GM18502 (cell line): ENCODE measurements around the gene BTG1.

ENCODE experiments used
- ATAC-seq: cut with Tn5 transposase; IDR thresholded peaks from one replicate; pipeline ENCODE4 v1.9.1; 2021; ENCODE audit warnings: mild to moderate bottlenecking; ENCODE audit not compliant: unreplicated experiment, poor library complexity

Gene BTG1, protein sequence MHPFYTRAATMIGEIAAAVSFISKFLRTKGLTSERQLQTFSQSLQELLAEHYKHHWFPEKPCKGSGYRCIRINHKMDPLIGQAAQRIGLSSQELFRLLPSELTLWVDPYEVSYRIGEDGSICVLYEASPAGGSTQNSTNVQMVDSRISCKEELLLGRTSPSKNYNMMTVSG

DNA sequence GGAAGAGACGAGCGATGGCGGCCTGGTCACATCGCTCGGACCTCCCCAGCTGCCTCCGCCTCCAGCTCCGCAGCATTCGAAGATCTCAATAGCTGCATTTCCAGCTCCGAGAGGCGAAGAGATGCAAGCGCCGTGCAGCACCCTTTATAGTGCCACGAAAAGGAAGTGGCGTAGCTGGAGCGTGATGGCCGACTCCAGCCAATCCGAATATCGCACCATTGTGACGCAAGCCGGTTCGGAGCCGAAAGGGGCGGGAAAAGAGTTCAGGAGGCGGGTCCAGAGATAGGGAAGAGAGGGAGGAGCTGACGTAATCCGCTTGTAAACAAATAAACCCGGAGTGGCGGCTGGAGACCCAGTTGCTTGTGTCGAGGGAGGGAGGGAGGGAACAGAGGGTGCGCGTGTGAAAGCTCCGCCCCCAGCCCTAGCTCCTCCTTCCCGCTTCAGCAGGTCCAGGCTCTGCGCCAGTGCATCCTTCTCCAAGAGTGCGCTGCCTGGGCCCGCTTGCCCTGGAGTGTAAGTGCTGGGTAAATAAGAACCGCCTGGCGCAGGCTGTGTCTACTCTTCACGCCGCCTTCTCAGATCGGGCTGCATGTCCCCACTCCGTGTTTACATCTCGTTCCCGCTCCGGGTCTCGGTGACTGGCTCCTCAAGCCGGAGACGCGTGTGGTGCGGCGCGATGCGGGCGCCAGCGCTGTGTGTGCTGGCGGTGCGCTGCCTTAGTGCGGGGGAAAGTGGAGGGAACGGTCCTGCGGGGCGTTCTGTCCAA, at the start of gene BTG1:
Gene BTG1 (minus strand): TSS at position 116 of the 766 bp plus-strand sequence. CDS start 311 bp downstream, outside the sequence.
- ATAC-seq, result peak; percentile 75

DNA sequence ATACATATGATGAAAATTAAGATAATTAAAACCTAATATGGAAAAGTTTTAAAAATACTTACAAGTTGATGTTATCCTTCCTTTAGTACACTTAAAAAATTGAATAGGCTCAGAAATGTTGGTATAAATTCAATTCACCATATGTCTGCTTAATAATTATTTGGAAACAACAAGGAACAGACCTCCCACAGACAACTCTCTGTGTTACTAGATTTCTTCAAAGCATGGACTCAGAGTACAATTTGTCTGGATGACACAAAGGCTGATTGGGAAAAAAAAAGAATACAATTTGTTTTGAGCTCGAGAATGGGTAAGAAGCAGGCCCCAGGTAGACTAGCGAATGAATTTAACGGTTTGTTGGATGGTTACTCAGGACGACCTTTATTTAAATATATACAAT, 48.9 kb upstream of the BTG1 start:
- ATAC-seq, result no peak

DNA sequence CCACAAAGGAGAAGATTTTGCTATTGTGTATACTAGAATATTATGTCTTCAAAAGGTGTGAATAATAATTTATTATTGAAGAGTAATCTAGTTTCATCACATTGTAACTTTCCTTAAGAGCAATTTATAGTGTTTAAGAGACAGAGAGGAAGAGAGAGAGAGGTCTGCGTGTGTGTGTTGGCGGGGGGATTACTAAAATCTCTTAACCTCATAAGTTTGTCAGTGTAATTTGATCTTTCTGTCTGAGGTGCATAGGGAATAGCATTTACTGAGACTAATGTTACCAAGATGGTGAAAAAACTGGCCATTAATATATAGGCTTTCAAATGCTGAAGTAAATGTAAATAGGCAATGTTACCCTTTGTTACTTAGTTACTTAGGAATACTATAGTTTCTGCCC, 48.2 kb upstream of the BTG1 start:
- no peak for ATAC-seq

DNA sequence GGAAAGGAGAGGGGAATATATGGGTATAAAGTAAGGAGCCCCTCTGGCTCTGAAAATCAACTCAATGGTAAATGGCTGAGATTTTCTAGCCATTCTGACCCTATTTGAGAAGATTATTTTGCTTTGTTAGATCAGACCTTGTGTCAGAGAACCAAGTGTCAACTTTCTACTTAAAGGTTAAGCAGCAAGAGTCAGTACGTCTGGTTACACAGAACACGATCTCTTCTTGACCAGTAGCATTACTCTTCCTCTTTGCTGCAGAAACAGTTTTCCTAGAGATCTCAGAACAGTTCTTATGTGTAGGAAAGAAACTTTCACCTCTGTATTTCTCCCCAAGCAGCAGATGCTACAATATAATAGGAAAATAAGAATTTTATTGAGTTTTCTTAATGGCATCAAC, 47.4 kb upstream of the BTG1 start:
- no peak for ATAC-seq

DNA sequence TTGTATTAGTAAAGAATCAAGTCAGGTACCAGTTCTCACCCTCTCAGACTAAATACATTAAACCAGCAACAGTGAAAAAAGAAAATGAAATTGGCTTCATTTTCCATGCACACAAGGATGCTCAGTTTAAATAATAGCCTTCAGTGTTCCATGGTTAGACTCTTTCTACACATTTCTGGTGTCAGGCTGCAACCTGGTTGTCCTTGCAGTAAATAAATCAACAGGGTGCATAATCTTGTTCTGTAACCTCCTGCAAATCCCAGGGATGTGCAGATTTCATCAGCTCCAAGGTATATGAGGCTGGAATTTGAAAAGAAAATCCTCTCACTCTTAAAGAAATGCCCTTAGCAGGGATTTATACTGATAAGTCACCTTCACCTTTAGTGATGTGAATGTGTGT, 46.7 kb upstream of the BTG1 start:
- ATAC-seq, result no peak

DNA sequence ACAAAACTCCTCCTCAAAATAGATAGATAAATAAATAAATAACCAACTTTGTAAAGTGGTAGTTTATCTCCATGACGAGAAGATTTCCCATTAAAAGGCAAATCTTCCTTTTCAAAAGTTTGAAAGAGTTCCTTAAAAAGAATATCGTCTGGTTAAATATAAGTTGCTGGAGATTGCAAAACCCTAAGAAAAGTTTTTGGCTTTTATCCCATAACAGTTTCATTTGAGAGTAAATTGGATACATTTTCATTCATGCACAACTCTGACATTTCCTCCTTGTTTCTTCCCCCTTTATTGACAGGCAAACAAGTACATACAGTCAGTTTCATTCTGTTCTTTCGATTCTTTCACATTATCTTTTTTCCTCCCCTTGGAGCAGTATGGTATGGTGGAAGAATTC, 45.4 kb upstream of the BTG1 start:
- no peak for ATAC-seq

DNA sequence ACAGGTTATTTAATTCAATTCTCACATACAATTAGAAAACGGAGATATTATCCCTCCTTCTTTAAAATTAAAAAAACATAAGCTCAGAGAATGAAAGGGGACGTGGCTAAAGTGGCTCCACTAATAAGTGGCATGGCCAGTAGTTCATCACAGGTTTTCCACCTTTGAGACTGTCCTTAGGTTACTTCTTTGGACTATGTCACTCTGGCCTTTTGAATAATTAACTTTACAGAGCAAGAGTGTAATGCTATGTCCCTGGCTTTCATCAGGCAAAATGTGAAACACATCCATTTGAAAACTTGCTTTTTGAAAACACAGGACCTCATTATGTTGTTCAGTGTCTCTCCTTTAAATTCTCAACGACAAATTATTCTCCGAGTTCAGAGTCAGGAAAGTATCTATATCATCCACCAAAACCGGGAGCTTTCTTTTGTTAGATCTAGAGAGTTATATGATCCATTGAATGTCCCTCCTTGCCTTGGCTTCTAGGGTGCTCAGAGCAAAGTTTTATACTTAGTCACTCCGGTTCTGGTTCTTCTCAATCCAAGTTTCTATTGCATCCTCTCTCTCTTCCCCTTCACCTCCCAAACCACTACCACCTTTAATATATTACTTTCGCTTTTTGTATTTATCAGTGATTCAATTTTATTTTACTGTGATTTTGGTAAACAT, 43.0 kb upstream of the BTG1 start:
- ATAC-seq, result no peak

DNA sequence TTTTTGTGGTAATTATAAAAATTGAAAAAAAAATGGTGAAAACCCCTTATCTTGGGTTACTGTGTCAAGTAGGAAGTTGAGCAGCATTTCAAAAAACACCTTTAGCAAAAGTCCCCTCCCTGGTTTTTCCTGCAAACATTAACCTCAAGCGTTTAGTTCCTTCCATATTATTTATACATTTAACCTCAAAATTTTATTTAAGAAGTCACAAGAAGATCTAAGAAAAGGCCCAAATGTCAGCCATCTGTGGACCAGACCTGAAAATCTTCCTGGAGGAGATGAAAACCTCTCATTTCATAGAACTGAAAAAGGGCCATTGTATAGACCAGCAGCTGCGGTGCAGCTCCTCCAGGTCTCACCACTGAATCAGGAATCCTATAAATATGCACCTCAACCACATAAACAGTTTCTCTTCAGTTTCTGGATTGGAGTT, 40.4 kb upstream of the BTG1 start:
- ATAC-seq, result no peak

DNA sequence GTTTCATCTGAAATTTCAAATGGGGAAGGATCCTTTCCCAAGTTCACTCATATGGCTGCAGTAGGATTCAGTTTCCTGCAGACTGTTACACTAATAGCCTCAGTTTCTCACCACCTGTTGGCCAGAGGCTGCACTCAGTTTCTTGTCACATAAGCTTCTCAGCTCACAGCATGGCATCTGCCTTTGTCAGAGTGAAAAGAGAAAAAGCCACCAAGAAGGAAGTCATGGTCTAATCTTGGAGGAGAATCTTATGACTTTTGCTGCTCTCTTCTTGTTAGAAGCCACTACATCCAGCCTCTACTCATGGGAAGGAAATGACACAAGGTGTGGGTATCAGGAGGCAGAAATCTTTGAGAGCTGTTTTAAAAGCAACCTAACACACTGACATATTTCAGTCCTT, 39.4 kb upstream of the BTG1 start:
- peak; percentile 79 for ATAC-seq

DNA sequence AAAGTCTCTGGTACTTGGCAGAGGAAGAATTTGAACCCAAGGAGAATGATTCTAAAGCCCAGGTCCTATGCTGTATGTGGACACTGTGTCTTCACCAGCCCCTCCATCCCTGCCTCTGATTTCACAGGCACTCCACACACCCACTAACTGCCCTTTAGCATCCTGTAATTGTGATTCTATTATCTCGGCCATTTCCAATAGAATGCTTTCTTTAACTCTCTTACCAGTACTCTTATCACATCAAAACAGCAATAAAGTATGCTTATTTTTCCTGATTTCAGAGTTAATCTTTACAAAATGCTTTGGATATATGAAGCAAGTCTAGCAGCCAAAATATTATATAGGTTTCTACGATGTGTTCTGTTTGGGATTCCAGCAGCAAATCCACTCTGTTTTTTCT, 37.9 kb upstream of the BTG1 start:
- ATAC-seq, result no peak

DNA sequence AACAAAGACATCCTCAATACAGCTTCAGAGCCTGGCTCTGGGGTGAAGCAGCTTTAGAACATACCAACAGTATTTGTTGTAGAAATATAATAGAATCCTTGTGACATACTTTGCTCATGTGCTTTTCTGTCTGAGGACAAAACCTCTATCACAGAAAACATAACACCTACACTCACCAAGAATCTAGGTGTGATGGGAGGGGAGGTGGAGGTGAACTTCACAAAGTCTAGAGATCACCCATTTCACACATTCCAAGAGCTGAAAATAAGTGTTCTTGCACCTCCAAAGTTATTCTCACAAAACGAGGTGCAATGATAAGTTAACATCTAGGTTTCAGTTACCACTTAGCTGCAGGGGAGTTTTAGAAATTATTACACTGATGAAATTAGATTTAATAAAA, 32.7 kb upstream of the BTG1 start:
- ATAC-seq, result no peak

DNA sequence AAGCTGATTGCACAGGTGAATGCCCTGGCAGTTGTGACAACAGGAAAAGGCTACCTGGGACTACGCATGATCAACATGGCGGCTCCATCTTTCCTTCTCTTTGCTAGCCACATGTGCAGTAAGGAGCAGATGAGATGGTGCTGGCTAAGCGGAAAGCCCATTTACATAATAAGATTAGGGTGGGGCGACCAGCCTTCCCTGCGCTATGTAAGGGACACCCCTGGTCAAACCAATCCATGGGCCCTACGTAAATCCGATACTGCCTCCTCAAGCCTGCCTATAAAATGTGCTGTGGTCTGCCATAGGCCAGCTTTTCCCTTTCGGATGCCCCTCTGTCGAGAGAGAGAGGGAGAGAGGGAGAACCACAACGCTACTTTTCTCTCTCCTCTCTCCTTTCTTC, 31.0 kb upstream of the BTG1 start:
- no peak for ATAC-seq

DNA sequence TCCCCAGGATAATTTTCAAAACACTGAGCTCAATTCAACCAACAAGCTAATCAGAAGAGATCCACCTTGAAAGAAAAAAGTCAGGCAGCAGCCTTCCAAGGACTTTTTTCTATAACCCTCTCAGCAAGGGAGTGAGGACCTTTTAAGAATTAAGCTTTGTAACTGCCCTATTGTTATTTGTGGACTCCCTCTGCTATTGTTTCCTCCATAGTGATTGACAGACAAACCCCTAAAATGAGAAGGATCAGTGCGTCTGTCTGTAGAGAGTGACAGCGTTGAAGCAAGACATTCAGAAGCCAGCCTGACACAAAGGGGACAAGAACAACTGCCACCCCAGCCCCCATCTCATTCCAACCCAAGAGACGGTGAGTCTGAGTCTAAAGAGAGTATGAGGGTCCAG, 30.3 kb upstream of the BTG1 start:
- no peak for ATAC-seq

DNA sequence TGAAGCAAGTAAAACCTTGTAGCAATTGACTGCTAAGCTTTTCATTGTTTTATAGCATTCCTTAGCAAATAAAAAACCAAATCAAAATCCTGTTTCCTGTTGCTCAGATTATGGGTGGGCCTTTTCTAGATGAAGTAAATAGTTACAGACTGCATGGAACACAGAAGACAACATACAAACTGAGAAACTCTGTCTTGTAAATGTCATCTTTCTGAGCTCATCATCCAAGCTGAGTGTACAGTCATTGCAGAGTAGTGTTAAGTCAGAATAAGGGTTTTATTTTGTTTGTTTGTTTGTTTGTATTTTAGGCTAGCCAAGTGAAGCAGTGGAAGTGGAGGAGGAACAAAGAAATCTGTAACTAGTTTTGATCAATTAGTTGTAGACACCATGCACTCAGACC, 24.4 kb upstream of the BTG1 start:
- no peak for ATAC-seq

DNA sequence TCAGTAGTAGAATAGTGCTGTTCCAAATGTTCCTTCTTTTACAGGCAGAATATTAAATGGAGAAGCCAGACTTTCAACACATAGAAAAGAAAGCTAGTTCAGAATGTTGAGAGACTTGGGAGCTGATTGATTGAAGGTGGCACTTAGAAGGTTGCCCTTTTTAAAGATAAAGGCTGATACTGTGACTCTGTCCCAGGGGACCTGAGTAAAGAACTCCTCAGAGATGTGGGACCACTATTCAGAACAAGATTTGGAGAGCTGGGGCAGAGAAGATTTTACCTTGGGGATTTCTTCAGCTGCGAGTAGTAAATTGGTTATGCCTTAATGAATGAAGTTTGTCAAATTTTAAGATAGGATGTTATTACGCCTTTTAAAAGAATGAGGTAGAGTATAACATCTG, 21.4 kb upstream of the BTG1 start:
- no peak for ATAC-seq

DNA sequence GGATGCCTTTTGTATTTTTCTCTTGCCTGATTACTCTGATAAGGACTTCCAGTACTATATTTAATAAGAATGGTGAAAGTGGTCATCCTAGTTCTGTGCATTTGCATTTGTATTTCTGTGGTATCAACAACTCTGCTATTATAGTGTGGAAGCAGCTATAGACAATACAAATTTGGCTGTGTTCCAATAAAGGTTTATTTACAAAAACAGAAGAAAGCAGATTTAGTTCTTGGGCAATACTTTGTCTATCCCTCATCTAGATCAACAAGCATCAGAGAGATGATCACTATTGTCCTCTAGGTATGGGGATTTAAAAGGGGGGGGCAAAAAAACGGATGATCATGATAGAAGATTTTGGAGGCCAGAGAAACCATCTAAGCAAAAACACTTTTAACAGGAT, 19.1 kb upstream of the BTG1 start:
- no peak for ATAC-seq

DNA sequence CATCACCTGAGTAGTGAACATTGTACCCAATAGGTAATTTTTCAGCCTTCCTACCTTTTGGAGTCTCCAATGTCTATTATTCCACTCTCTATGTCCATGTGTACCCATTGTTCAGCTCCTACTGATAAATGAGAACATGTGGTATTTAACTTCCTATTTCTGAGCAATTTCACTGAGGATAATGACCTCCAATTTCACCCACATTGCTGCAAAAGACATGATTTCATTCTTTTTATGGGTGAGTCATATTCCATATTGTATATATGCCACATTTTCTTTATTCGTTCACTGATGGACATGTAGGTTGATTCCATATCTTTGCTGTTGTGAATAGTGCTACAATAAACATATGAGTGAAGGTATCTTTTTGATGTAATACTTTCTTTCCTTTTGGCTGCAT, 16.4 kb upstream of the BTG1 start:
- no peak for ATAC-seq

DNA sequence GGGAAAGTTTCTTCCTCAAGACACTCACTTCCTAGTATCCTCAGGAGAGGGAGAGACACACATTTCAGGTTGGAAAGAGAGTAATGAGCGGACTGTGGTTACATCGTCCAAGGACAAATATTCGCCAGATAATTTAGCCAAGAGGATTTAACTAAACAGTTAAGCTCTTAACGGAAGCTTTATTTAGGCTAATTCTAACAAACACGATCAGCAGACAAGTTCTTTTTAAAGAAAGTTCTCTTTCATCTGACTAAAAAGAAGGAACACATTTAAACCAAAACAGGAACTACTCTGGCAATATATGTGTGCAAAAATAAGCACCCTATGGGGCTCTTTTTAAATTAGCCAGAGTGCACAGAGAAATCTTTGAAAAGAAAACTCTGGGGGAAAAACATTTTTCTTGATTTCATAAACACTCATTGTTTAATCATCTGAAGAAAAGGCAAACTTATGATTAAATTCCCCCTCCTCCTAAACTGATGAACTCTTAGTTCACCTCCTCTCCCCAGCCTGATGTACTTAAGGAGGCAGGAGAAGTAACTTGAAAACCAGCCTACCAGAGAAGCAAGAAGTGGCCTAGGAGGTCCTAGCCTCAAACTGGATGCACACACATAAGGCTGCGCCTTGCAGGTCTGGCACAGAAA, 13.3 kb upstream of the BTG1 start:
- ATAC-seq, result peak; percentile 61

DNA sequence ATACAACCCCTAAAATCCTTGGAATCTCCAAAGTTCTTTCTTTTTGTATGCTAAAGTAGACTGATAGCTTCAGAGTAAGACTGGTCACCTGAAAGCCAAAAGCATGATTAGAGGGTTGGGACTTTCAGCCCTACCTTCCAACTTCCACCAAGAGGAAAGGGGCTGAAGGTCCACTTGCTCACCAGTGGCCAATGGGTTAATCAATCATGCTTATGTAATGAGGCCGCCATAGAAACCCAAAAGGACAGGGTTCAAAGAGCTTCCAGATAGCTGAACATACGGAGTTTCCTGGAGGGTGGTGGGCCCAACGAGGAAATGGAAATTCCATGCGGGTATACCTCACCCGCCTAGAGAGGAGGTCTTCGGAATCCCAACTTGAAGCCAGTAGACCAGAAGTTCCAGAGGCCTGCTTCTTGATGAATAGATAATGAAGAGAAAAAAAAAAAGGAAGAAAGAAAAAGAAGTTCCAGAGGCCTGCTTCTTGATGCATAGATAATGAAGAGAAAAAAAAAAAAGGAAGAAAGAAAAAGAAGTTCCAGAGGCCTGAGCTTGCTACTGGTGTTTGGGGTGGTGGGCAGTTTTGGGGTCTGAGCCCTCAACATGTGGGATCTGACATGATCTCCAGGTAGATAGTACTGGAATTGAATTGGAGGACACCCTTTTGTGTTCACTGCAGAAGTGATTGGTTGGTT, 11.2 kb upstream of the BTG1 start:
- no peak for ATAC-seq

DNA sequence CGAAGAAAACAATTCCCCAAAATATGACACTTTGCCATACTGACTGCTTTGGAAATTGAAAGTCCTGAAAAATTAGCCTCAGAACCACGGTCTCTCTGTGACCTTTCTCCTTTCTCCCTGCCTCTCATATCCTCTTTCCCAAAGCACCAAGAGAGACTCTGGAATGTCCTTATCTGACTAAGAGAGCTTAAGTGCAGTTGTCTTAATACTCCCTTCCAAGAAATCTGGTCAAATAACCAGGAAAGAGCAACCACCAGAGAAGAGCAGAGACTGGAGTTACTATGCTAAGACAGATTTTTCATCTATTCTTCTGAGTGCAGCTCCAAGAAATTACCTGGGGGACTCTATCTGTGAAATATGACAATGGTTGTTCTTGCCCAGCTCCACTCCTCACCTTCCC, 10.5 kb upstream of the BTG1 start:
- no peak for ATAC-seq

DNA sequence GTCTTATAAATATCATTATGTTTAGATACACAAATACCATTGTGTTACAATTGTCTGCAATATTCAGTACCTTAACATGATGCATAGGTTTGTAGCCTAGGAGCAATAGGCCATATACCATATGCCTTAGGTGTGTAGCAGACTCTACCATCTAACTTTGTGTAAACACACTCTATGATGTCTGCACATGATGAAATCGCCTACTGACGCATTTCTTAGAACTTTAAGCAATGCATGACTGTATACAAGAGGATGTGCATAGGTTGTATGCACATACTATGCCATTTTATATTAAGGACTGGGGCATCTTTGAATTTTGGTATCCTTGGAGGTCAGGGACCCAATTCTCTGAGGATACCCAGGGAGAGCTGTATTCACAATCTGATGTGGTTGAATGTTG, 10.1 kb upstream of the BTG1 start:
- no peak for ATAC-seq
